PC-9 (cell line): ENCODE measurements around the gene SLC25A21. TPM values are rescaled to one million over a fixed set of nuclear protein-coding genes. Genes with fewer than 3 reads are reported as not detected.

ENCODE experiments used
- BruUV-seq: library from RNA; stranded (reverse); fragments of 400-500 nt; replicated peaks from 2 replicates; lab custom pipeline; 2021; lab: Mats Ljungman, UMichigan
- CTCF ChIA-PET: fragments of 300-600 bp; sonication (Branson Sonifier 250); formaldehyde crosslinking; loops from one replicate; lab custom pipeline; 2022; ENCODE audit warnings: antibody characterized with exemption; lab: Charles Lee
- POLR2A ChIA-PET: fragments of 300-600 bp; sonication (Branson Sonifier 250); formaldehyde crosslinking; loops from one replicate; lab custom pipeline; 2022; ENCODE audit warnings: antibody characterized with exemption; ENCODE audit not compliant: unreplicated experiment; lab: Charles Lee
- DNase-seq, 2 experiments: peaks; one replicate each; pipeline versions ENCODE4 v3.0.0 to v3.0.0-alpha.2; 2015 to 2022; ENCODE audit warnings: mixed read lengths in 1 of 2
- H2AFZ ChIP-seq: fragments of 200-600 bp; sonication (generic); 2 replicates; pipeline ENCODE4 v1.8.1; 2017; ENCODE audit warnings: antibody characterized with exemption
- H3F3A ChIP-seq: fragments of 200-600 bp; sonication (generic); 2 replicates; pipeline ENCODE4 v1.8.1; 2017; ENCODE audit warnings: antibody characterized with exemption, mild to moderate bottlenecking, low read depth; ENCODE audit not compliant: insufficient read depth
- H3K27ac ChIP-seq: fragments of 200-600 bp; sonication (generic); 2 replicates; pipeline ENCODE4 v1.6.1; 2016; ENCODE audit warnings: mixed run types
- H3K27me3 ChIP-seq: fragments of 200-600 bp; sonication (generic); 2 replicates; pipeline ENCODE4 v1.6.1; 2016; ENCODE audit warnings: low read depth, mixed run types; ENCODE audit not compliant: insufficient read depth
- H3K36me3 ChIP-seq: fragments of 200-600 bp; sonication (generic); 2 replicates; pipeline ENCODE4 v1.6.1; 2016; ENCODE audit warnings: low read depth, mixed run types
- H3K4me1 ChIP-seq: fragments of 200-600 bp; sonication (generic); replicated peaks from 2 replicates; pipeline ENCODE4 v1.6.1; 2016; ENCODE audit warnings: mixed run types; ENCODE audit not compliant: insufficient read depth
- H3K4me2 ChIP-seq: fragments of 200-600 bp; sonication (generic); 2 replicates; pipeline ENCODE4 v1.6.1; 2017; ENCODE audit warnings: mixed run types
- H3K4me3 ChIP-seq: fragments of 200-600 bp; sonication (generic); 2 replicates; pipeline ENCODE4 v1.6.1; 2016; ENCODE audit warnings: mixed run types
- H3K79me2 ChIP-seq: fragments of 200-600 bp; sonication (generic); 2 replicates; pipeline ENCODE4 v1.6.1; 2017; ENCODE audit warnings: low read depth, mixed run types
- H3K9me2 ChIP-seq: fragments of 200-600 bp; sonication (generic); 2 replicates; pipeline ENCODE4 v1.8.1; 2017; ENCODE audit warnings: mild to moderate bottlenecking; ENCODE audit not compliant: insufficient read depth
- H3K9me3 ChIP-seq: fragments of 200-600 bp; sonication (generic); 2 replicates; pipeline ENCODE4 v1.8.1; 2016; ENCODE audit warnings: low read depth; ENCODE audit not compliant: insufficient read depth
- H4K20me1 ChIP-seq: fragments of 200-600 bp; sonication (generic); 2 replicates; pipeline ENCODE4 v1.8.1; 2017; ENCODE audit not compliant: insufficient read depth
- CTCF ChIP-seq: fragments of 200-600 bp; sonication (generic); conservative IDR thresholded peaks from 2 replicates; pipeline ENCODE4 v1.6.1; 2017; ENCODE audit warnings: mixed run types, antibody characterized with exemption, mild to moderate bottlenecking, moderate library complexity
- EZH2 ChIP-seq: fragments of 200-600 bp; sonication (generic); IDR thresholded peaks from 2 replicates; pipeline ENCODE4 v1.8.0; 2017; ENCODE audit warnings: antibody characterized with exemption, low read depth
- intact Hi-C: fragments of 100-400 bp; cut with micrococcal nuclease; formaldehyde crosslinking; loops from one replicate; pipeline ENCODE4 v1.10.0; 2022; ENCODE audit not compliant: unreplicated experiment
- total RNA-seq: library from RNA; stranded (reverse); gene quantifications from 2 replicates; pipeline ENCODE4 v1.2.3, GENCODE V29; 2021

Gene SLC25A21
- total RNA-seq, 1 experiment from 2014 or later = 3.2 TPM

GRCh38 chr14:37114559-37114958 is 57.8 kb downstream of the SLC25A21 start:
- Histone ChIP-seq H3K79me2 (no peaks in the 10 kb centered on the region), H3K27me3 (no peaks in the 10 kb centered on the region), H3K4me2 (no peak overlapping the region), H4K20me1 (no peaks in the 10 kb centered on the region), H3K9me2 (no peaks in the 10 kb centered on the region), H3K4me3 (no peak overlapping the region), H3K4me1 (peaks cover 17% of the 10 kb centered on the region), H3K27ac (no peak overlapping the region), H3K9me3 (no peaks in the 10 kb centered on the region; the same call in 1 of the 2 replicates), H3K36me3 (no peaks in the 10 kb centered on the region), H3F3A (peaks cover 16% of the 10 kb centered on the region), H2AFZ (no peak overlapping the region)
- intact Hi-C loops = no loop called here
- POLR2A ChIA-PET = no interaction called here
- TF ChIP-seq EZH2 = no peak
- no TSS peak for BruUV-seq
- CTCF ChIA-PET = no interaction called here
- DNase-seq = no peak

- Histone ChIP-seq H3K9me3 (no peaks in the 10 kb centered on the region; the same call in 1 of the 2 replicates), H3K4me3 (no peak overlapping the region), H3F3A (peaks cover 16% of the 10 kb centered on the region), H3K9me2 (no peaks in the 10 kb centered on the region), H2AFZ (no peak overlapping the region), H3K27ac (no peak overlapping the region), H3K27me3 (no peaks in the 10 kb centered on the region), H3K4me1 (peaks cover 17% of the 10 kb centered on the region), H3K4me2 (no peak overlapping the region), H3K79me2 (no peaks in the 10 kb centered on the region), H3K36me3 (no peaks in the 10 kb centered on the region), H4K20me1 (no peaks in the 10 kb centered on the region)
- no peak for DNase-seq
- ChIA-PET POLR2A (no interaction called here), CTCF (no interaction called here)
- TF ChIP-seq EZH2 (no peak), CTCF (no peak)
- intact Hi-C loops = no loop called here
- BruUV-seq = no TSS peak
Observed at GRCh38 chr14:37114002-37114401, 58.4 kb downstream of the SLC25A21 start.

GRCh38 chr14:37098132-37098531 is 74.3 kb downstream of the SLC25A21 start:
- H3K4me2 ChIP-seq = no peak overlapping the region
- no peaks in the 10 kb centered on the region for H3K9me3 ChIP-seq
- no TSS peak for BruUV-seq
- no peak overlapping the region for H3K4me3 ChIP-seq
- no peak overlapping the region for H2AFZ ChIP-seq
- intact Hi-C loops = no loop called here
- no peaks in the 10 kb centered on the region for H3K79me2 ChIP-seq
- no peaks in the 10 kb centered on the region for H3K36me3 ChIP-seq
- H3F3A ChIP-seq = no peaks in the 10 kb centered on the region
- H4K20me1 ChIP-seq = no peaks in the 10 kb centered on the region
- H3K27me3 ChIP-seq = no peaks in the 10 kb centered on the region
- no peaks in the 10 kb centered on the region for H3K9me2 ChIP-seq
- TF ChIP-seq EZH2 (no peak), CTCF (no peak)
- H3K27ac ChIP-seq = no peak overlapping the region
- ChIA-PET POLR2A (no interaction called here), CTCF (no interaction called here)
- no peaks in the 10 kb centered on the region for H3K4me1 ChIP-seq
- DNase-seq = no peak

- intact Hi-C loops = no loop called here
- no peak for TF ChIP-seq CTCF
- no peak for TF ChIP-seq EZH2
- H2AFZ ChIP-seq = no peak overlapping the region
- CTCF ChIA-PET = interaction anchor here (0.7 kb wide), 1 partner anchor 43 kb away, joined by 3 read pairs; no protein-coding TSS in a partner anchor
- H3K9me3 ChIP-seq = no peaks in the 10 kb centered on the region
- no peaks in the 10 kb centered on the region for H3K36me3 ChIP-seq
- no peaks in the 10 kb centered on the region for H4K20me1 ChIP-seq
- no peak for DNase-seq
- no peaks in the 10 kb centered on the region for H3K9me2 ChIP-seq
- no peaks in the 10 kb centered on the region for H3K27me3 ChIP-seq
- POLR2A ChIA-PET = no interaction called here
- no peak overlapping the region for H3K4me2 ChIP-seq
- H3K4me3 ChIP-seq = no peak overlapping the region
- H3K79me2 ChIP-seq = no peaks in the 10 kb centered on the region
- H3K27ac ChIP-seq = no peak overlapping the region
- BruUV-seq = no TSS peak
- H3F3A ChIP-seq = no peaks in the 10 kb centered on the region
- H3K4me1 ChIP-seq = no peaks in the 10 kb centered on the region
Observed at GRCh38 chr14:37094502-37094901, 77.9 kb downstream of the SLC25A21 start.
